NCI-H748 (cell line): ENCODE measurements around the gene MXRA8.
"Not testable (repeated sequence)": the region's sequence is repeated elsewhere in the genome, so short reads cannot be mapped to it uniquely, and the experiment has no call there.

Source experiments
- DNase-seq: peaks from one replicate; lab custom pipeline; 2025; ENCODE audit not compliant: unreplicated experiment; lab: John Stamatoyannopoulos, UW

The MXRA8 gene

DNA sequence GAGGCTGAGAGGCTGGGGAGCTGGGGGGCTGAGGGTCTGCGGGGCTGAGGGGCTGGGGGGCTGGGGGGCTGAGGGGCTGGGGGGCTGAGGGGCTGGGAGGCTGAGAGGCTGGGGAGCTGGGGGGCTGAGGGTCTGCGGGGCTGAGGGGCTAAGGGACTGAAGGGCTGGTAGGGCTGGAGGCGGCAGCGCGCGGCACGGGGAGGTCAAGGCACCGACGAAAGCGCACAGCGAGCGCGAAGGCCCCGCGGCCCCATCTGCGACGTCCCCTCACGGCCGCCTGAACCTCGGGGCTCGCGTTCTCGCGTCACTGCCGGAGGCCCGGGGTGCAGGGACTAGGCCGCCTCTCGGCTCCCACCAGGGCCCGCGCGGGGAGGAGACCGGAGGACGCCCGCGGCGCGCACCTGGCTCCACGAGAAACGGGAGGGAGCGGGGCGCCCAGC is 34.3 kb downstream of the MXRA8 start:
- DNase-seq: no peak

DNA sequence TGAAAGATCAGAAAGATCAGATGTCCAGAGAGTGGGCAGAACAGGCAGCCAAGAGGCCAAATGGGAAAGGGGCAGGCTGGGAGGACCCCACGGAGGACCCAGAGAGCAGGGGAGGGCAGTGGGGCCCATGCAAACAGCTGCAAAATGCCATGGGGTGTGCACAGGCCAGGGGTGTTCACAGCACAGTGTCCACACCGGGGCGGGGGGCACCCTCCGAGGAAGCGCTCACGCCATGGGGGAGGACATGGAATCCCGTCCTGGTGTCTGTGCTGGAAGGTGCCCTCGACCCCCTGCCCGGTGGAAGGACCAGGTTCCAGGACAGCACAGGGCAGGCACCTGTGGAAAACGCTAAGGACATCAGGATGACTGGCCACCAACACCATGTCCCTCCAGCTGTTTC is 35.4 kb downstream of the MXRA8 start:
- no peak for DNase-seq

DNA sequence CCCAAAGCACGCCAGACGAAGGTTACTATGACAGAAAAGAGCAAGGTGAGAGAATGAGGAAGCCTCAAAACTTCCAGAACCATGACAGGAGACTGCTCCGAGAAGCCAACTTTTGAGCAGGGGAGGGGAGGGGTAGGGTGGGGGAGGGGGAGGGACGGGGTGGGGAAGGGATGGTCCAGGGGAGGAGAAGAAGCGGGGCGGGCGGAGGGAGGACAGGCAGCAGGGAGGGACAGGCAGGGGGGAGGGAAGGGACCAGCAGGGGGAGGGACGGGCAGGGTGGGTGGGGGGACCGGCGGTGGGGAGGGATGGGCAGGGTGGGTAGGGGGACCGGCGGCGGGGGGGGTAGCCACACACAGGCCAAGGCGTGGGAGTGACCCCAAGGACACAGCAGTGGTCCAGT is 35.9 kb downstream of the MXRA8 start:
- DNase-seq: no peak

DNA sequence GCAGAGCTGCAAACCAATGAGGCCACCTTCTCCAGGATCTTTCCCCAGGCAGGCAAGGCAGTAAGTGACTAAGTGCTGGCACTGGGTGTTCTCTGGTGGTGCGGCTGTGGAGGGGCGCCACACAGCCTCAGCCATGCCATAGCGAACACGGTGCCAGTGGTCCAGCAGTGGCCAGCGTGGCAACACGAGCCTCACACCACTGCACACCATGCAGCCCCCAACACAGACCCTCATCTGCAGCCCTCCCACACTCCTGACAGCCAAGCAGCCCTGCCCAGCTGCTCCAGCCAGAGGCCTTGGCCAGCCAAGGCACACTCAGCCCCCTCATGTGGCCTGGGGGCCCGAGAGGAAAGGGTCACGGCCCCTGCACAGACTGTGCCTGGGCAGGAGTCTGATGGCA is 36.9 kb downstream of the MXRA8 start:
- no peak for DNase-seq

DNA sequence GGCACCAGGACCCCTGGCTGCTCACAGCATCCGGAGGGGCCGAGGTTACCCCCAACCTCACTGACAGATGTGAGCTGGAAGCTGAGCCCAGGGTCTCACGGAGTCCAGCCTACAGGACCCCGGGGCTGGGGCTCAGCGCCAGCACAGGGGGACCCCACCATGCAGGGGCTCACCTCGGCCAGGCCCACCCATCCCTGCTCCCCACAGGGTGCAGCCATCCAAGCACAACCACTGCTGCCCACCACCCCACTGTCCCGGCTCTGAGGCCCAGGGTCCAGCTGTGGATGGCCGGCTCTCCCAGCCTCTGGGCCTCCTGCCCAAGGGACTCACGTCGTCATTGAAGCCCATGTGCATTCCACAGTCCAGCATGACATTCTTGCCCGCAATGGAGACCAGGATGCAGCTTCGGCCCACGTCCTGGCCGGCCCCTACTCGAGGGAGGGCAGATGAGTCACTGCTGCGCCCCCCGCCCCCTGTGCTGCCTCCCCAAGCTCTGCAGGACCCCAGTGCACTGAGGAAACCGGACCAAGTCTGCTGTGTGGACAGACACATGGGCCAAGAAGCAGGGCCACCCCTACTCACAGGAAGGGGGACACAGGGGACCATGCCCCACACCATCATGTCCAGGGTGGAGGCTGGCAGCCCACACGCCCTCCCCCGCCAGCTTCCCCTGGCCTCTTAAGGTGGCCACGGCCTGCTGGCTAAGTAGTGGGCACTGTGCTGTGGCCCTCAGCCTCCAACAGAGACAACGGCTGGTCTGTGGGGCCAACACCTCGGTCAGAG is 37.5 kb downstream of the MXRA8 start:
- DNase-seq: no peak

DNA sequence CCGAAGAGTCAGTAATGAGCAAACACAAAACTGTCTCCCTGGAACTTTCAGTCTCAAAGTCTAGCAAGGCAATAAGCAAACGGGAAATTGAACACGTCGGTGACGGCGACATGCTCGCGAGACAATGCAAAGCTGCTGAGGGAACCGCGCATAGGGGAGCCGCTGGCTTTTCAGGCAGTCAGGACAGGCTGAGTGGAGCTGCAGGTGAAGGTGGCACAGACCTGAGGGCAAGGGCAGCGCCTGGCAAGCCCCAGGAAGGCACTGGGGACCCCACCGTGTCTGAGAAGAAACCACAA is 38.8 kb downstream of the MXRA8 start:
- no peak for DNase-seq

DNA sequence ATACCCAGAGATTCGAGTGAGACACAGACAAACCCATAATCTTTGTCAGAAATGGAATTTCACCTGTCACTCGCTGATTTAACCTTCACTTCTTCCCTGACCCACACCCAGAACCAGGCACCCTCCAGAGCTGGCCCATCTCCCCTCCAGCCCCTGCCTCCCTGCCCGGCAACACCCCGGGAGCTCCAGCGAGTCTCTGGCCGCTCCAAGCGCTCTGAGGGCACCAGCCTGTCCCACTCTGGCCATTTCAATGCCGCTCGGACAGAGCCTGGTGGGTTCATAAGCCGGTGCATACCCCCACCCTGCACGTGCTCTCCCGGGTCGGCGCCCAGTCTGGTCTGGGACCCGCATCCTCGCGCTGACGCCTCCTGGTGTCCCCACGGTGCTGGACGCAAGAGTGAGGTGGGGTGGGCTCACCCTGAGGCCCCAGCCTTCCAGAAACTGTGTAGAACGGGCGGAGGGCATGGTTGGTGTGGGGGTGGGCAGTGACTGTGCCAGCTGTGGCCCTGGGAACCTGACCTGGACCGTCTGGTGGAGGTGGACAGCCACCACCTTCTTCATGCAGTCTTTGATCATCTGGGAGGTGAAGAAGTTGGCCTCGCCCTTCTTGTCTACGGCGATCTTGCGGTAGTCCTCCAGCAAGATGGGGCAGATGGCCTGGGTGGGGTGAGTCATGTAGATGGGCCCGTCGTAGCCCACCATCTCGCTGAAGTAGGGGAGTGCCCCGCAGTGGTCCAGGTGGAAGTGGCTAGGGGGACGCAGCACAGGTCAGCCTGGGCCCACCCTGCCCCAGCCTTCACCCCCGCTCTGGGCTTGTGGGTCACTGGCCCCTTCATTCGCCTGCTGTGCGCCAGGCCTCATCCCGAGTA is 39.3 kb downstream of the MXRA8 start:
- no peak for DNase-seq

DNA sequence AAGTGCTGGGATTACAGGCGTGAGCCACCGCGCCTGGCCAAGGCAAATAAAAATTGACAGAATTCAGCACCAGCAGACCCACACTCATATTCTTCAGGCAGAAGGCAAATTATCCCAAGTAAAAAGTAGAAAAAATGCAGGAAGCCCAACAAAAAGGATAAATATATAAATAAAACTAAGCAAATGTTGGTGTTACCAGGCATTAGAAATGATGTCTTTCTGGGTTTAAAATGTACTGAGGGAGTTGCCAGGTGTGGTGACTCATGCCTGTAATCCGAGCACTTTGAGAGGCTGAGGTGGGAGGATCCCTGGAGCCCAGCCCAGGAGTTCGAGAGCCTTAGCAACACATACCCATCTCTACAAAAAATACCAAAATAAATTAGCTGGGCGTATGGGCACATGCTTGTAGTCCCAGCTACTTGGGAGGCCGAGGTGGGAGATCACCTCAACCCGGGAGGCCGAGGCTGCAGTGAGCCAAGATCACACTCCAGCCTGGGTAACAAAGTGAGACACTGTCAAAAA is 40.2 kb downstream of the MXRA8 start:
- peak; percentile 18 for DNase-seq

DNA sequence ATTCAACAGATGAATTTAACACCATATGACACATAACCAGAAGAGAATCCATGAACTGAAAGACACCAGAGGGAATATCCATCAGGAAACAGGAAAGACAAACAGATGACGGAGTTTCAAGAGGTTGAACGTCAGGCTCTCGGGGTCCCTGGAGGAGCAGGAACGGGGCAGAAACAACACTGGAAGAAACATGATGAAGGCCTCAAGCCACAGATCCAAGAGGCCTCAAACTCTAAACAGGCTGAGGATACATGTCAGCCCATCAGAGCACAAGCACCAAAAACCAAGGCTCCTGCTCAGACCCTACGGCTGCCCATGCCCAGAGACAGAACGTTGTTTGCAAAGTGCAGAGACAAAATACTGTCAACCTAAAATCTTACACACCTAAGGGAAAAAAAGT is 40.9 kb downstream of the MXRA8 start:
- DNase-seq: no peak

DNA sequence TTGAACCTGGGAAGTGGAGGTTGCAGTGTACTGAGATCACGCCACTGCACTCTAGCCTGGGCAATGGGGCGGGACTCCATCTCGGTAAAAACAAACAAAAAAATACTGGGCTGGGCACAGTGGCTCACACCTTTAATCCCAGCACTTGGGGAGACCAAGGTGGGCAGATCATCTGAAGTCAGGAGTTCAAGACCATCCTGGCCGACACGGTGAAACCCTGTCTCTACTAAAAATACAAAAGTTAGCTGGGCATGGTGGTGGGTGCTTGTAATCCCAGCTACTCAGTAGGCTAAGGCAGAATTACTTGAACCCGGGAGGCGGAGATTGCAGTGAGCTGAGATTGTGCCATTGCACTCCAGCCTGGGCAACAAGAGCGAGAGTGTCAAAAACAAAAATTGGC is 42.2 kb downstream of the MXRA8 start:
- not testable (repeated sequence) for DNase-seq

DNA sequence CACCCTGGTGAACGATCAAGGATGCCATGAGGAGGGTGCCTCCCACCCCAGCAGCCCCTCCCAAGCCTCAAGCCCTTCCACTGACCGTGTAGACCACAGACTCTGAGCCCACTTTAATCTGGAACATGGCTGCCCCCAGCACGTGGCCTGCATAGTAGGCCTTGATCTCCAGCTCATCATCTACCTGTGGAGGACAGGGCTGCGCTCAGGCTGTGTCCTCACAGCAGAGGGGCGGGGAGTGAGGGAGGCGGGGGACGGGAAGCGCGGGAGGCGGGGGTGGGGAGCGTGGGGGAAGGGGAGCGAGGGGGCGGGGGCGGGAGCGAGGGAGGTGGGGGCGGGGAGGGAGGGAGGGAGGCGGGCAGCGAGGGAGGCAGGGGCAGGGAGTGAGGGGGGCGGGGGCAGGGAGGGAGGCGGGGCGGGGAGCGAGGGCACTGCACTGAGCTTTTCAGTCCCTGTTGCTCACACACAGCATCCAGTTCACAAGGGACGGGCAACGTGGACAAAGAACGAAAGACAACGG is 42.9 kb downstream of the MXRA8 start:
- no peak for DNase-seq

DNA sequence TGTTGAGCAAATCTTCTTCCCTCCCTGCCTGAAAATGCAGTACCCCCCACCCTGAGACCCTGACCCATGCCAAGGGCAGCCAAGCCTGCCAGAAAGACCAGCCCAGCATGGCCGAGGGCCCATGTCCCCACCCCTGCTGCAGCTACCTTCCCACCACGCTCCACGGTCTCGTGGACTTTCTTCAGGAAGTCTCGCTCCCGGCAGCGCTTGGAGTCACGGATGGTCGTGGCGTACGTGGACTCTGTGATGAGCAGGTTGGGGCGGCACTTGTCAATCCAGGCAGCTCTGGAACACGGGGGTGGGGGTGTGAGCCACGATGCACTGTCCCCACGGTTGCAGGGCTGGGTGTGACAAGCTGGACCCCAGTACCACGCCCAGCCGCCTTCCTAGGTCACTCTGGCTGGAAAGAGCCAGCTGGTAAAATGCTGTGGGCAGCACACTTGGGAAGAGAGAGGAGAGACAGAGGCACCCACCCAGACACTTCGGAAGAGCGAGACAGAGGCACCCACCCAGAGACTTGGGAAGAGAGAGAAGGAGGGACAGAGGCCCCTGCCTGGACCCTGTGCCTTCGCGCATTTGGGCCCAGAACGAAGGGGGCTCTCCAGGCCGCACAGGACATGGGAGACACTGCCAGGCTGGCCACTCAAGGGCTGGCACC is 43.5 kb downstream of the MXRA8 start:
- no peak for DNase-seq

DNA sequence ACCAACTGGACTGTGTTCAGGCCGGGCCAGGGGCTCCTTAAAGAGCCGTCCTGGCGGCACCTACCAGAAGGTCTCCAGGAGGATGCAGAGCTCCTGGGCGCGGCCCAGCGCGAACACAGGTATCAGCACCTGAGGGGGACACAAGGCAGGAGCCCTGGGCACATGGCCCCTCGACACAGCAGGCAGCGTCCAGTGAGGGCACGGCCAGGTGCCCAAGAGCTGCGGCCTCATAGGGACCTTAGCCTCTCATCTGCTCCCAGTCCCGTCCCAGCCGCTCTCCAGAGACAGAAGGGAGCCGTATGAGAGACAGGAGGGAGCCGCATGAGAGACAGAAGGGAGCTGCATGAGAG is 44.1 kb downstream of the MXRA8 start:
- DNase-seq: no peak

DNA sequence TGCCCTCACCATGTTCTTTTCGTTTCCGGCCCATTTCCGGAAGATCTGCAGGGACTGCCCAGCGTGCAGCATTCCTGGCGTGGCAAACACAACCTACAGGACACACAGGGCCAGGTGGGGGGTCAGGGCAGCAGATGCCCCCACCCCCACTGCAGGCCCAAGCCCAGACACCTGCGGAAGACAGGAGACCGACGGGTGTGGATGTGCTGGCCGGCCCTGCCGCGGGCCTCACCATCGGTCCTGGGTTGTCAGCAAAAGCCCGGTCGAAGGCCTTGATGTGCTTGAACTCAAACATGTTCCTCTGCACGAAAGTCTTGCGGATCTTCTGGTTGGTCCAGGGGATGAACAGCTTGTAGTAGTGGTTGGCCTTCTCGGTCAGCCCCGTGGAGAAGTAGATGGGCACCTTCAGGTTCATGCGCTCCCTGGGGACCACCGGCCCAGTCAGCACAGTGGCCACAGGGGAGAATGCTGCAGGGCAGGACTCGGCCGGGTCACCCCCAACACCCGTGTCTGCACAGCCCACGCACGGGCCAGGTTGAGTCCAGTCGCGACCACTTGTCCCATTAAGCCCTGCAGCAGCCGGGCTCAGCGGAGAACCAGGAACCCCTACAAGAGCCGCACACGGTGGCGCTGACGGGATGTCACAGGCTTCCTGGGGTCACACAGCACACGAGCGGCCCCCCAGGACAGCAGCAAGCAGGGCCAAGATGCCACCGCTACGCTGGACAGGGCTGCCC is 44.7 kb downstream of the MXRA8 start:
- DNase-seq: no peak

DNA sequence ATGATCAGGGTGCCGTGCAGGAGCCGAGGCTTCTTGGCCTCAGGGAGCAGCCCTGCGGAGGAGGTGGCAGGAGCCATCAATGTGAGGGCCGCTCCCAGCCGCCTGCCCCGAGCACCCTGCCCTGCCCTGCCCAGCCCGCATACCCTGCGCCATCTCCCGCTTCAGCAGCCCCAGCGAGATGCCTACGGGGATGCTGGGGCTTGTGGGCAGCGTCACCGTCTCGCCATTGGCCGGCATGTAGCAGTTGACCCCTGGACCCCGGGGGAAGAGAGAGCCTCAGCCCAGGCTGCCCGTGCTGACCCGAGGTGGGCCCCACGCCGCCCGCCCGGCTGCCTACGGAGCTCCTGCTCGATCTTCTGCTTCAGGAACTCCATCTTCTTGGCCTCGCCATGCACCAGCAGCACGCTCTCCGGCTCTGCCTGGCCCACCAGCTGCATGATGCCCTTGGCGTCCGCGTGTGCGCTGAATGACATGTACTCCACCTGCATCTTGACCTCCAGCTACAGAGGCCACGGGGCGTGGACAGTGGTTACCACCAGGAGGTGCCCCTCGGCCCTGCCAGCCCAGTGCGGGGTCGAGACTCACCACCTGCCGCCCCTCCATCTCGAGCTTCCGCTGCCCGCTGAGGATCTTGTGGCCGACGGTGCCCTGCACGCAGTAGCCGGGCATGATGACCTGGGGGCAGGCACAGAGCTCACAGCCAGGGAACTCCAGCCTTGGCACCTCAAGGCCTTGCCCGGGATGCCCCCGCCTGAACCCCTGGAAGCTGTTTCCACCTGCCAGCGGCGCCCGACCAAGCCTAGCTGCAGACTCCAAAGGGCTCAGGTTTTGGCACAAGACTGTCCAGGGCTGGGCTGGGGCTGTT is 45.7 kb downstream of the MXRA8 start:
- DNase-seq: no peak

DNA sequence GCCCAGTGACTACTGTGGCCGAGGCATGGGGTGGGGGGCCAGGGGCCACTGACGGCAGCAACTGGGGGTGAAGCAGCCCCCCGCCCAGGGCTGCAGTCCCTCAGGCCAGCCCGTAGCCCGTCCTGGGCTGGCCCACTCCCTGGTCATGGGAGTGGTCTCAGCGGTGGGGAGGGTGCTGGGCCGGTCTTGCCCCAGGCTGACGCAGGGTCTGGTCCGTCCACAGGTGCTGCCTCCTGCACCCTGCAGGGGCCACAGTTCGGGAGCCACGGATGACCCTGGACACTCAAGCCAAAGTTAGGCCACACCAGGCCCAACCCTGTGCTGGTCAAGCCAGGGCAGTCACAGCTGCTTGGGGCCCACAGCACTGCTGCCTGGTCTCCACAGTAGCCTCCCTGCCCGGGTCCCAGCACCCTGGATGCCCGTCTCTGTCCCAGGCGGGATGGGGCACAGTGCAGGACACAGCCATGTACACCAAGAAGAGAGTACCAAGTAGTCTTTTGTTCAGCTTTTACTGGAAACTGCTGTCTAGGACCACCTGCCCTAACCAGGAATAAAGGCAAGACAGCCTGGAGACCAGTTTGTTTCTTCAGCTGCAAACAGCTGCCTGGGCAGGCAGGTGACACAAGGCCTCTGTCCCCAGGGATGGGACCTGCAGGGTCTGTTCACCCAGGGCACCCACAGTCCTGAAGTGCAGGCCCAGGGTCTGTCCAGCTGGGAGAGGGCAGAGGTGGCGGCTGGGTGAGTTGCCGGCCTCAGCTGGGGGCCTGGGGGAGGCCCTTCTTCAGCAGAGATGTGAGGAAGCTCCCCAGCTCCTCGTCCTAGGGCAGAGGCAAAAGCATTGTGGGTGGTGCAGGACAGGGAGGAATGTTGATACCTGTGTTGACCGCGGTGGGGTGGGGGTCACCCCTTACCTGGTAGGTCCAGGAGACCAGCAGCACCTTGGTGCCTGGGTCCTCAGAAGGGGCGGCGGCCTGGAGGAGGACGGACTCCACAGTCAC is 46.9 kb downstream of the MXRA8 start:
- no peak for DNase-seq

DNA sequence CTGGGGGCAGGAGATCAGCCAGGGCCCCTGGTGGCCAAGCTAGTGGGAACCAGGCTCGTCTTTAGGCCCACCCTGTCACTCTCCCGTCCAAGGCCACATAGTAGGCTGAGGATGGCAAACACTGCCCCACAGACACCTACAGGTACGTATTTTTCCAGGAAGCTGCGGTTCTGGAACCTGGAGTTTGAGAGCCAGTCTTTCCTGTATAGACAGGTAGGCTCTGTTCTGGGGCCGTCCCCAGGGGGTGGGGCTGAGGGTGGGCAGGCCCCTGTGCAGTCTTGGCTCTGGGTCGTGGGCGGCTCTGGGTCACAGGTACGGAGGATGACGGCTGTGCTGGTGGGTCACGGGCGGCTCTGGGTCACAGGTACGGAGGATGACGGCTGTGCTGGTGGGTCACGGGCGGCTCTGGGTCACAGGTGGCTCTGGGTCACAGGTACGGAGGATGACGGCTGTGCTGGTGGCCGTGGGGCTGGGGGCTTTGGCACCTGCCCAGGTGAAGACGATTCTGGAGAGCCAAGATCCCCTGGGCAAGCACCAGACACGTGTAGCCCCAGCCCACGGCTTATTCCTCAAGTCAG is 47.8 kb downstream of the MXRA8 start:
- DNase-seq: no peak

DNA sequence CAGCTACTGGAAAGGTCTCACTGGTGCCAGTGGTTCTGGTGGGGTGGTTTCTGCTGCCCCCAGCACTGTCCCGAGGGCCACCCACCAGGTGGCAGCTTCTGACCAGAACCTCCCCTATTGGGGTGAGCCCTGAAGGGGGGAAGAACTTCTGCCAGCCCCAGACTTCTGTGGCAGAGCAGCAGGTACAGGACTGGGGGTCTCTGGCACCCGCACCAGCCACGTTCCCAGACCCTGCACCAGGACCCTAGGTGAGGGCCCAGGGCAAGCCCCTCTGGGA is 48.3 kb downstream of the MXRA8 start:
- no peak for DNase-seq
